Sigmoid colon (tissue), 7 donors: ENCODE results near the gene THOC6. TPM values are rescaled to one million over a fixed set of nuclear protein-coding genes. Genes with fewer than 3 reads are reported as not detected.

Experiments used
- DNase-seq: peaks from one replicate; pipeline ENCODE4 v3.0.0-alpha.2; 2019
- H3K27ac ChIP-seq, 4 donors: fragments of 200-600 bp; sonication (generic); one replicate each; pipeline ENCODE4 v1.5.1; 2016 to 2019; ENCODE audit warnings: mild to moderate bottlenecking in 1 of 4
- H3K27me3 ChIP-seq, 3 donors: fragments of 200-600 bp; sonication (generic); one replicate each; pipeline ENCODE4 v1.5.1; 2019; ENCODE audit warnings: mild to moderate bottlenecking in 1 of 3
- H3K36me3 ChIP-seq, 4 donors: fragments of 200-600 bp; sonication (generic); one replicate each; pipeline ENCODE4 v1.5.1; 2016 to 2019
- H3K4me1 ChIP-seq, 4 donors: fragments of 200-600 bp; sonication (generic); one replicate each; pipeline ENCODE4 v1.5.1; 2017 to 2019
- H3K4me3 ChIP-seq, 4 donors: fragments of 200-600 bp; sonication (generic); one replicate each; pipeline ENCODE4 v1.5.1; 2017 to 2019; ENCODE audit warnings: mild to moderate bottlenecking in 2 of 4, moderate library complexity in 1 of 4
- H3K9me3 ChIP-seq, 4 donors: fragments of 200-600 bp in 3 of 4; sonication (generic) in 3 of 4; one replicate each; pipeline versions ENCODE4 v1.5.1 to v1.6.1; 2013 to 2019
- CTCF ChIP-seq, 4 experiments: fragments of 450-650 bp in 3 of 4; fragments of 200-600 bp in 1 of 4; IDR thresholded peaks; one replicate each; pipeline ENCODE4 v1.5.1; 2016 to 2019; ENCODE audit warnings: antibody characterized with exemption in 4 of 4, mild to moderate bottlenecking in 3 of 4, moderate library complexity in 2 of 4
- EP300 ChIP-seq, 4 donors: sonication (generic); formaldehyde crosslinking; IDR thresholded peaks; one replicate each; pipeline ENCODE4 v1.6.1; 2017; ENCODE audit warnings: antibody characterized with exemption in 4 of 4
- POLR2A ChIP-seq, 2 donors: fragments of 450-650 bp; IDR thresholded peaks; one replicate each; pipeline ENCODE4 v1.6.1; 2016; ENCODE audit warnings: antibody characterized with exemption in 2 of 2, mild to moderate bottlenecking in 2 of 2, moderate library complexity in 2 of 2
- POLR2AphosphoS5 ChIP-seq, 4 donors: sonication (generic); formaldehyde crosslinking; IDR thresholded peaks; one replicate each; pipeline ENCODE4 v1.6.1; 2017; ENCODE audit warnings: antibody characterized with exemption in 4 of 4
- WGBS, 2 donors: extraction: QIAGEN DNeasy Blood & Tissue Kit; methylation state at CpG; one replicate each; pipeline ENCODE4 v1.1.7; 2013; 5-methylcytosine and 5-hydroxymethylcytosine counted together
- intact Hi-C: fragments of 100-400 bp; cut with DNase I; formaldehyde crosslinking; loops from one replicate; pipeline ENCODE4 v1.15.1; 2023
- polyA plus RNA-seq, 3 donors: library from polyadenylated mRNA; stranded (reverse); fragments of 200-250 nt; gene quantifications; one replicate each; pipeline ENCODE4 v1.2.3, GENCODE V29; 2013
- total RNA-seq, 4 donors: library from RNA; depleted of rRNA; stranded (reverse); fragments of >200 nt; gene quantifications; one replicate each; pipeline ENCODE4 v1.1.0, GENCODE V29; 2016
- donor health status: healthy with polysubstance abuse.
- donor health status: Bipolar disorder and iron deficiency.
- donor health status: healthy.

THOC6 gene
- total and polyA plus RNA-seq, 7 donors = 8.6 to 35.8 (median 15.8) TPM

- H3K27ac ChIP-seq = peak within 1 kb of the TSS; percentile 98 to 99 (median 98)
- peak within 1 kb of the TSS; percentile 46 to 74 (median 61) for H3K4me3 ChIP-seq
- peaks cover 0 to 59% (median 53%) of the 10 kb centered on the region in 4 donors for H3K4me1 ChIP-seq
- H3K36me3 ChIP-seq = no peaks in the 10 kb centered on the region
- intact Hi-C loops = loop anchor here (2.0 kb wide), 1 partner anchor 263 kb away; the partner anchor contains the start of gene ZNF263
- 1% methylated on average over 49 of the region's 49 CpGs for WGBS, 2 donors
- DNase-seq = peak; percentile 83
- TF ChIP-seq POLR2A (IDR thresholded peaks at IDR 0.05) (peak in 1 of 2 donors; percentile 51), EP300 (IDR thresholded peaks at IDR 0.05) (no peak), CTCF (IDR thresholded peaks at IDR 0.05) (no peak), POLR2AphosphoS5 (IDR thresholded peaks at IDR 0.05) (peak; percentile 56 to 90 (median 88))
- H3K27me3 ChIP-seq = peaks cover 17 to 28% (median 24%) of the 10 kb centered on the region in 3 donors
- no peaks in the 10 kb centered on the region for H3K9me3 ChIP-seq
These were observed 3.6 kb upstream of the THOC6 start, which contains the start of gene TNFRSF12A for GRCh38 chr16:3020247-3020603. Gene TNFRSF12A, plus strand, starts transcription at chr16:3020368. Its CDS starts 30 bp downstream, at chr16:3020398.

DNA sequence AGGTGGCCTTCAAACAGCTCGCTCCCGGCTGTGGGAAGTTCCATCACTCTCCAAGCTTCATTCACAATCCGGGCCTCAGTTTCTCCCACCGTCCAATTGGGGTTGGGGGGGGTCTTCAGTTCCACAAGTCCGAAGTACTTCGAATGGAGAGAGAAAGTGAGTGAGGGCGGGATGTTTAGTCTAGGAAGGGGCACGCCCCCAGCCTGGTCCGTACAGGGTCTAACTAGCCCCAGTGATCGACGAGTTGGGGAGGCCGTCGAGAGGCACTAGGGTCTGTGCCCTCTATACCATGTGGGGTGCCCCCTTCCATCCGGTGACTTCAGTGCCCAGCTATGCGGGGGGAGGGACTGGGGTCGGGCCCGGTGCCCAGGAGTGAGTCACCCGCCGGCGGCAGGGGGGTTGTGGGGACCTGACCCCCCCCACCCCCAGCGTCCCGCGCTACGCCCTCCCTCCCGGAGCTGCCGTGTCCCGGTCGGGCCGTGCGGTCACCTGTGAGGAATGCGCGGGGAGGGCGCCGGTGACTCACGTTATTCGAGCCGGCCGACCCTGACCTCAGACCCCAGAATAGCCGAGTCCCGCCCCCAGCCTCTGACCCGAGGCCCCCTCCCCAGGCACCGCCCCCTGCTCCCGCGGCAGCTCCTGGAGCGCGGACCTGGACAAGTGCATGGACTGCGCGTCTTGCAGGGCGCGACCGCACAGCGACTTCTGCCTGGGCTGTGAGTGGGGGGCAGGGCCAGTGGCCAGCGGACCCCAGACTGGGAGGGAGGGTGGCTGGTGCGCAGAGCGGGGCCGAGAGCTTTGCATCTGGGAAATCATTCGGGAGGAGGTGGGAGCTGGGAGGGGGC lies 3.0 kb upstream of the THOC6 start:
- no peak for TF ChIP-seq POLR2A (IDR thresholded peaks at IDR 0.05)
- TF ChIP-seq CTCF (IDR thresholded peaks at IDR 0.05) = no peak
- TF ChIP-seq EP300 (IDR thresholded peaks at IDR 0.05) = peak in 2 of 4 donors; percentile 57 to 80
- peak; percentile 49 to 90 (median 70) for TF ChIP-seq POLR2AphosphoS5 (IDR thresholded peaks at IDR 0.05)
- H3K27me3 ChIP-seq = peaks cover 17 to 28% (median 24%) of the 10 kb centered on the region in 3 donors
- H3K4me1 ChIP-seq = peaks cover 0 to 62% (median 54%) of the 10 kb centered on the region in 4 donors
- DNase-seq = peak; percentile 94
- H3K4me3 ChIP-seq = peak overlapping the region; percentile 46 to 74 (median 61)
- intact Hi-C loops = loop anchor here (2.0 kb wide), 1 partner anchor 262 kb away; the partner anchor contains the start of gene ZNF263
- peaks cover 0 to 3% (median 1%) of the 10 kb centered on the region in 4 donors for H3K36me3 ChIP-seq
- H3K9me3 ChIP-seq = no peaks in the 10 kb centered on the region
- H3K27ac ChIP-seq = peak overlapping the region; percentile 98 to 99 (median 98)
- WGBS, 2 donors = 0 to 1% methylated on average over 57 of the region's 57 CpGs

GRCh38 chr16:3021449-3022207 lies 2.2 kb upstream of the THOC6 start:
- Histone ChIP-seq H3K27ac (peak overlapping the region; percentile 98 to 99 (median 98)), H3K4me1 (peaks cover 0 to 62% (median 54%) of the 10 kb centered on the region in 4 donors), H3K27me3 (peaks cover 17 to 28% (median 24%) of the 10 kb centered on the region in 3 donors), H3K36me3 (peaks cover 0 to 11% (median 9%) of the 10 kb centered on the region in 4 donors), H3K4me3 (peak overlapping the region; percentile 46 to 74 (median 61)), H3K9me3 (no peaks in the 10 kb centered on the region)
- intact Hi-C loops = loop anchor here (2.0 kb wide), 1 partner anchor 261 kb away; the partner anchor contains the start of gene ZNF263
- DNase-seq = peak; percentile 90
- 17 to 18% methylated on average over 25 of the region's 25 CpGs for WGBS, 2 donors
- peak in 1 of 4 experiments; percentile 27 for TF ChIP-seq CTCF (IDR thresholded peaks at IDR 0.05)
- no peak for TF ChIP-seq EP300 (IDR thresholded peaks at IDR 0.05)
- TF ChIP-seq POLR2AphosphoS5 (IDR thresholded peaks at IDR 0.05) = peak in 1 of 4 donors; percentile 21

DNA sequence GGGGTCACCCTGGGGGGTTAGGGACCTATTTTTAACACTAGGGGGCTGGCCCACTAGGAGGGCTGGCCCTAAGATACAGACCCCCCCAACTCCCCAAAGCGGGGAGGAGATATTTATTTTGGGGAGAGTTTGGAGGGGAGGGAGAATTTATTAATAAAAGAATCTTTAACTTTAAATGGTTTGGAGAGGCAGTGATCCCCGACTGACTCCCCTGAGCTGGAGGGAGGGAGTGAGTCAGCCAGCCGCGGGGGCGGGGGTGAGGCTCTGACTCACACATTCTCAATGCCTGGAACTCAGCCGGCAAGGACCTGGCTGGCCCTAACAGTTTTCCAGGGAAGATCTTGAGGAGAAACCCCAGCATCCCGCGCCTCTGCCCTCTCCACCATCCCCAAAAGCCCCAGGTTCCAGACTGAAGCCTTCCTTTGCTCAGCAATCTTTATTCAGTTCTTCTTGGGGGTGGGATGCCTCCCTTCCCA lies 1.6 kb upstream of the THOC6 start:
- H3K36me3 ChIP-seq = peaks cover 0 to 17% (median 14%) of the 10 kb centered on the region in 4 donors
- H3K4me3 ChIP-seq = peak overlapping the region in 3 of 4 donors; percentile 65 to 74 (median 67)
- H3K27me3 ChIP-seq = peaks cover 14 to 22% (median 20%) of the 10 kb centered on the region in 3 donors
- TF ChIP-seq POLR2AphosphoS5 (IDR thresholded peaks at IDR 0.05) (peak; percentile 52 to 73 (median 68)), CTCF (IDR thresholded peaks at IDR 0.05) (no peak), EP300 (IDR thresholded peaks at IDR 0.05) (no peak)
- H3K27ac ChIP-seq = peak overlapping the region; percentile 98 to 99 (median 98)
- H3K9me3 ChIP-seq = no peaks in the 10 kb centered on the region
- 20 to 25% methylated on average over 8 of the region's 8 CpGs for WGBS, 2 donors
- H3K4me1 ChIP-seq = peaks cover 0 to 62% (median 54%) of the 10 kb centered on the region in 4 donors
- intact Hi-C loops = no loop called here
- peak; percentile 96 for DNase-seq
